ENCODE measurements around the gene MGRN1.

The MGRN1 gene

GRCh38 chr16:4689864-4690704, 65.5 kb downstream of the MGRN1 start:
- DNase-seq, result no peak

DNA sequence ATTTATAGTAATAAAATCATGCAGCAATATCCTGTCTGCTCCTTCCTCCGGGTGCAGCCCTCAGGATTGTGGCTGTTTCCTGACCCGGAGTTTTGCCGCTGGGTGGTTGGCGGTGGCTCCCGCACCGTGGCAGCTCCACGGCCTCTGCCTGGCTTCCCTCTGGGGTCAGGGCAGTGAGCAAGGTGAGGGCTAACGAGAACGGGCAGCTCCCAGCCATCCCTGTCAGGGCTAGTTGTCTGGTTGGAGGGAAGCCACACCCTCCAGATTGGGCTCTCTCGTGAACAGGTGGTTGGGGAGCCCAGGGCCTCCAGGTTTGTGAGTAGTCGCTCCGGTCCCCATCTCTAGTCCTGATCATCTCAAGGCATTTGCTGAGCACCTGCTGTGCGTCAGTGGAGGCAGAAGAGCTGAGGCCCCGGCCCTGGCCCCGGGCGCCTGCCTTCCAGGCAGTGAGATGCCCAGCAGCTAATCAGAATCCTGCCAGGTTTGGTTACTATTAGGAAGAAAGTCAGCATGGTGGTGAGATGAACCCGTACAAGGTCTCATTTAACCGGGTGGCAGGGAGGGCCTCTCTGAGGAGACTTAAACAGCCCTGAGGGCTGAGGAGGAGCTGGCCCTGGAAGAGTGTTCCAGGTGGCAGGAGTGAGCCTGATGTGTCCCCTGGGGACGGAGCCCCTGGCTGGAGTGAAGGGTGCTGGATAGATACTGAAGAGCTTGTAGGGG, 66.5 kb downstream of the MGRN1 start:
- no peak for DNase-seq

GRCh38 chr16:4691666-4692412, 67.2 kb downstream of the MGRN1 start:
- DNase-seq, result no peak

DNA sequence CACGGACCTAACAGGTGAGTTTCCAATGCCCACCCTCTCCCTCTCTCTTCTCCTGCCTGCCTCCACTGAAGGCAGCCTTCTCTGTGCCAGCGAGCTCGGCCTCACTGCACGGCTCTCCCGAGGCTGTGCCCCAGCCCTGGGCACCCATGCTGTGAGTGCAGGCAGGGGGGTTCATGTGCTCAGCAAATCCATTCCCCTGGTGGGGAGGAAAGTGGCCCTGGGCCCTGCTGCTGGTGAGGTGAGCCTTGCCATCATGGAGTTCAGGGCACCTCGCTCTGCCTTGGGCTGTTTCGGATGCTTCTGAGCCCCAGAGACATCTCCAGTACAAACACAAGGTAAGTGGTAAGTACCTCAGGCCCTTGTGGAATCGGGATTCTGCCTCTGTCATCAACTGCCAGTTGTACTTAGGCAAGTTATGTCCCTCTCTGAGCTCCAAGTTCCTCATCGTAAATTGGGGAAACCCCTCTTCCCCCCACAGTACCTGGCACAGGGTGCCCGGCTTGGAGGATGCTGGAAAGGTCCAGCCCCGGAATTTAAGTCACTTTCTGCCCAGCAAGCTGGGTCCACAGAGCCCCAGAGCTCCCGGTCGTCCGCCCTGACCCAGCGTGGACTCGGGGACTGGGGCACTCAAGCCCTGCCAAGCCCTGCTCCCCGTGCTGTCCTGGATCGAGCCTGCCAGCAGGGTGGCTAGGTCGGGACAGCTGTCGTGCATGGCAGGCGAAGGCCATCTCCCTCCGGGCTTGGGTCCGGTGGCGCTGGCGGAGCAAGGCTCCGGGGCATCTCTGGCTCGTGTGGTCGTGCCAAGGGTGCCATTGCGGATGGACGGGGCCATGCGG, 68.1 kb downstream of the MGRN1 start:
- peak in 1 of 5 experiments; percentile 23 for DNase-seq

DNA sequence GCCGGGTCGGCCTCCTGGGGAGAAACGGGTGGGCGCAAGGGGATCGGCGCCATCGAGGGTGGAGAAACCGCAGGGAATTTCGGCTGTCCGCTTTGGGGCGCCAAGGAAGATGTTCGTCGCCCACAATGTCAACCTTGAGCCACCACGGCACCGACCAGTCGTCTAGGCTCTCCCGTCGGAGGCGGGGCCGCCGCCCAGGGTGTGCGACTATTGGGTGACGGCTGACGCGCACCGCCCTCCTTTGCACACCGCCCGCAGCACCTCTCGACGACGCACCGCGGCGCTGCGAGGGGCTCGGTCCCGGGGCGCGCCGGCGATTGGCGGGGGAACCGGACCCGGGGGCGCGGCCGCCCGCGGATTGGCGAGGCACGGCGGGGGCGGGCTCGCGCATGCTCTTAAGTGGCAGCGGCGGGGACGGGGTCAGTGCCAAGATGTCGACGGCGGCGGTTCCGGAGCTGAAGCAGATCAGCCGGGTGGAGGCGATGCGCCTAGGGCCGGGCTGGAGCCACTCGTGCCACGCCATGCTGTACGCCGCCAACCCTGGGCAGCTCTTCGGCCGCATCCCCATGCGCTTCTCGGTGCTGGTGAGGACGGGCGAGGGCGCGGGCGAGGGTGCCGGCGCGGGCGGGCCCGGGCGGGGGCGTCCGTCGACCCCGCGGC, 68.8 kb downstream of the MGRN1 start, which contains the start of gene NUDT16L1:
TSS of gene NUDT16L1 (plus strand) at position 267 of the 660 bp plus-strand sequence. CDS start at position 432, 165 bp downstream.
- DNase-seq, result peak; percentile 95 to 98 (median 95)

DNA sequence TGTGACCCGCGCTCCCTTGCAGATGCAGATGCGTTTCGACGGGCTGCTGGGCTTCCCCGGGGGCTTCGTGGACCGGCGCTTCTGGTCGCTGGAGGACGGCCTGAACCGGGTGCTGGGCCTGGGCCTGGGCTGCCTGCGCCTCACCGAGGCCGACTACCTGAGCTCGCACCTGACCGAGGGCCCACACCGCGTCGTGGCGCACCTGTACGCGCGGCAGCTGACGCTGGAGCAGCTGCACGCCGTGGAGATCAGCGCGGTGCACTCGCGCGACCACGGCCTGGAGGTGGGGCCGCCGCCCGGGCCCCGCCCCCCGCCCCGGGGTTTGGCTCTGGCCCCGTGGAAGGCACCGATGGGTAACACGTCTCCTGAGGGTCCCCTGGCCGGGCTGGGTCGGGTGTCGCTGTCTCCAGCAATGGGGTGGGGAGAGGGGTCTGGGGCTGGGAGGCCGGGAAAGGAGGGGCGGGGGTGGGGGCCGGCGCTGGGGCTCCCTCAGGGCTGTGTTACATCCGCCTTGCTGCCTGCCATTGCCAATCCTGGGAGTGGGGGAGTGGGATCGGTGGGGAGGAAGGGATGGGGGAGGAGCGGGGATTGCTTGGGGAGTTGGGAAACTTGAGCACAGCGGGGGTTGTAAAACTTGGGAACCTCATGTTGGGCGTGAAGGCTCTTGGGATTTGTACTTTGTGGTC, 69.5 kb downstream of the MGRN1 start:
- DNase-seq, result peak in 2 of 5 experiments; percentile 46 to 66

DNA sequence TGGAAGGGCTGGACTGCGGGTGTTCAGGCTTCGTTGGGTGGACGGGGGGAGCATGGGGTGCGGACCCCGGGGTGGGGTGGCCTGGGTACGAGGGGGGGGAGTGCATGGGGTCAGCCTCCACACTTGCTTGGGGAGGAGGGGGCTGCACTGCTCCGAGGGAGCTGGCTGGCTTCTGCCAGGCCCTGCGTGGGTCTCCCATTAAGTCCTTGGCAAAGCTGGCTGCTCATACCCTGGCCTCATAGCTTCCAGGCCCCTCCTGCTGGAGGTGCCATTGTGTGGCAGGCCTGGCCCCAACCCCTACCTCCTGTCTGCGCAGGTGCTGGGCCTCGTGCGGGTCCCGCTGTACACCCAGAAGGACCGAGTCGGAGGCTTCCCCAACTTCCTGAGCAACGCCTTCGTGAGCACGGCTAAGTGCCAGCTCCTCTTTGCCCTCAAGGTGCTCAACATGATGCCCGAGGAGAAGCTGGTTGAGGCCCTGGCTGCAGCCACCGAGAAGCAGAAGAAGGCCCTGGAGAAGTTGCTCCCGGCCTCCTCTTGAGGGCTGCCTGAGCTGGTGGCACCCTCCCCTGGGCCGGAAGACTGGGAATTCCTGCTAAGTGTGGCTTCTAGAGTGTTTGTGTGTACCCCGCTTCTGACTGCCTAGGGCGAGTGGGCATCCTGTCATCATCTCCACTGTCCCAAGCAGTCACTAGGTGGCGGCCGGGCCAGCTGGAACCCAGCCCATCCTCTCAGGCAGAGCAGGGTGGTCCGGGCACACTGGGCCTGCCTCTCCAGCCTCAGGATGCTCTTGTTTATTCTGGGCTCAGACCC, 70.2 kb downstream of the MGRN1 start:
- no peak for DNase-seq

- no peak for DNase-seq
These were observed 71.0 kb downstream of the MGRN1 start for GRCh38 chr16:4695473-4696171.

GRCh38 chr16:4696172-4696904, 71.7 kb downstream of the MGRN1 start:
- DNase-seq, result no peak

- DNase-seq, result no peak
These were observed 72.5 kb downstream of the MGRN1 start for GRCh38 chr16:4696905-4697847.

DNA sequence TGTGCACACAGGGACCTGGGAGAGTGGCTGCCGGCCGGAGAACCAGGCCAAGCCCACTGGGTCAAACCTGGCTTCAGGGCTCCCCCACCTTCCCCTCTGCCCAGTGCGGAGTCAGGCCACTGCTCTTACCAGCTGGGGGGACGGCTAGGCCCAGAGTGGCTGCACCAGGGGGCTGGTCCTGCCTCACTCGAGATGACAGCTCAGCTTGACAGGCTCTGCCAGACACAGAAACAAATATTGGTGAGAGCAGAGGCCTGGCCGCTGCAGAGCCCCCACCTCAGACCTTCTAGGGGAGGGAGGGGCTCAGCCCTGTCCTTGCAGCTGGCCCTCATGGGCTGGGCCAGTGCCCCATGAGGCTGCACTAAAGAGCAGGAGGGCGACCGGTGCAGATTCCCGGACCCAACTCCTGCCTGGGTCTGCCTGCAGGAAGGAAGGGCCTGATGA, 73.2 kb downstream of the MGRN1 start:
- DNase-seq, result no peak

DNA sequence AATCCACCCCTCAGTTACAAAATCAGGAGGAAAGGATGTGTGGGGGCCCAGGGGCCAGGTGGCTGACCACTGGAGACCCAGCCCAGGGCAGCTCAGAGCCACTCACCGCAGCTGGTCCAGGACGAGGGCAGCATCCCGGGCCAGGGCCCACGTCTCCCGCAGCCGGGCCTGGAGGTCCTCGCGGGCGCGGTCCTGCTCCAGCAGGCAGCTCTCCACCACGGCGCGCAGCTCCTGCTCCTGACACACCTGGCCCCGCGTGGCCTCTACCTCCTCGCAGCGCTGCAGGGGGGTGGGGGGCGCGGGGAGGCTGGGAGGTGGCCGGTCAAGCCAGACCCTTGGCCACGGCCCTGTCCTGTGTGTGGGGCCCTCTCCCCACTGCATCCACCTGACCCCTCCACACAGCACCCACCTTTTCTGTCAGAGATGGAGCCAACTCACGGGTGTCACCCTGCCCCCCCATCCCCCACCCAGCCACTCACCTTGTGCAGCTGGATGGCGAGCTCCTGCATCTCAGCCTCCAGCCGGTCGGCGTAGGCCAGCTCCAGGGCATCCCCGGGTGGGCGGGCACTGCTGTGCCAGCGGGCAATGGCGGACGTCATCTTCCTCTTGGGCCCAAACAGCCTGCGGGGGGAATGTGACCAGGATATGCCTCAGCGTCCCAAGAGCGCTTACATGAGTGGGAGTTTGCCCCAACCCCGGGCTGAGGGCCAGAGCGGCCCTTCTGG, 73.9 kb downstream of the MGRN1 start:
- DNase-seq, result no peak

DNA sequence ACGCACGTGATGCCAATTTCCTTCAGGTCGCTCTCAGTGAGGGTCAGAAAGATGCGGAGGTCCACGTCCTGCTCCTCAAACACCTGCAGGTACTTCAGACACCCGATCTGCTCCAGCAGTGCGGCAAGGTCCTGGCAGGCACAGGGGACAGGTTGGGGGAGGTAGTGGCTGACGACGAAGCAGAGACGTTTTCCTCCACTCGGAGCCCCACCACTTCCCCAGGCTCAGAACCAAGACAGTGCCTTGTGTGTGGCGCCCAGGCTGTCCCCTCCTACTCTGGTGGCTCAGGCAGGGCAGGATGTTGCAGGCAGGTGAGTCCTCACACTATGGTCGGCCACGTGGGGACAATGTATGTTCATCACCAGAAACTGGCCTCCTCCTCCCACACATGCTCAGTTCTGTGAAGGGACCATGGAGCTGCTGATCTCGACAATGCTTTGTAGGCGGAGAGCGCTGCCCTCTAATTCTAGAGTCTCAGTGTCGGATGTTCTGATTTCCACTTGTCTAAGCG, 74.5 kb downstream of the MGRN1 start:
- DNase-seq, result no peak

GRCh38 chr16:4700380-4700996, 75.9 kb downstream of the MGRN1 start:
- peak in 2 of 5 experiments; percentile 31 to 39 for DNase-seq

- no peak for DNase-seq
These were observed 76.5 kb downstream of the MGRN1 start for GRCh38 chr16:4700997-4701743.

Data from T-helper 2 cell (primary cell).